ENCODE results near the gene EDA2R. TPM values are rescaled to one million over a fixed set of nuclear protein-coding genes. Genes with fewer than 3 reads are reported as not detected.

Gene EDA2R
- total and polyA plus RNA-seq, 2 donors (not counting 3 experiments of a cell fraction or from before 2014, with no cell fraction given) = 1.9 TPM

DNA sequence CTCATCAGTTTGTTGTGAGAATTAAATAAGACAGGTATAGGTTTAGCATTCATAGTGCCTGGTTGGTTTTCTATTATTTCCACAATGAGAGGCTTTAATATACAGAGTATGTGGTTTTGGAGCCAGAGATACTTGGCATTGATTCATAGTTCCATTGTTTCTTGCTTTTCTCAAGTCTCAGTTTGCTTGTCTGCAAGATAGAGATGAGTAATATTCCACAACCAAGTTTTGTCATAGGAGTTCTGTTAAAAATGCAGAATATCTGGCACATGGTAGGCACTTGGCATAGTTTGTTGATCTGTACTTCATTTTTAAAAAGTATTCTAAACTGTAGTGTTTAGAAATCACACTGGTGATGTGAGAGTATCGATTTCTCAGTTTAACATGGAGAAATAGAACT lies 37.5 kb upstream of the EDA2R start:
- Histone ChIP-seq H3K4me1 (ENCODE audit: control insufficient read depth, extremely low read depth, insufficient read depth, low read length) (no peaks in the 10 kb centered on the region), H3K36me3 (ENCODE audit: control insufficient read depth in 2 of 2, extremely low read depth in 1 of 2, insufficient read depth in 2 of 2, low read length in 2 of 2) (no peaks in the 10 kb centered on the region), H3K27me3 (ENCODE audit: control insufficient read depth in 2 of 2, insufficient read depth in 2 of 2, low read length in 2 of 2) (no peaks in the 10 kb centered on the region), H3K4me3 (replicated peaks in 1 of 3; ENCODE audit: insufficient read depth in 1 of 3, low read depth in 1 of 3, low read length in 3 of 3) (no peak overlapping the region), H3K27ac (ENCODE audit: insufficient read depth, low read depth, low read length) (peak overlapping the region; percentile 48), H3K9ac (replicated peaks; ENCODE audit: extremely low read depth, insufficient read depth, low read length) (no peak overlapping the region), H2AFZ (ENCODE audit: low read depth, low read length) (no peak overlapping the region), H4K20me1 (replicated peaks; ENCODE audit: control insufficient read depth, extremely low read depth, insufficient read depth, low read length) (no peaks in the 10 kb centered on the region), H3K9me3 (replicated peaks; ENCODE audit: control insufficient read depth, insufficient read depth, low read length) (no peaks in the 10 kb centered on the region), H3K9me1 (replicated peaks; ENCODE audit: control insufficient read depth, extremely low read depth, insufficient read depth, low read length) (no peaks in the 10 kb centered on the region), H3K79me2 (ENCODE audit: control insufficient read depth, insufficient read depth, low read length) (no peaks in the 10 kb centered on the region), H3K4me2 (ENCODE audit: insufficient read depth, low read length) (no peak overlapping the region)
- DNase-seq (ENCODE audit: low read depth, low spot score) (peak; percentile 2), FAIRE-seq (no peak)
- TF ChIP-seq POLR2A (IDR thresholded peaks at IDR 0.05; ENCODE audit: low read depth, low read length) (no peak), EZH2 (IDR thresholded peaks at IDR 0.05; ENCODE audit: borderline replicate concordance, low read depth, low read length, severe bottlenecking) (no peak), GATA2 (IDR thresholded peaks at IDR 0.05; ENCODE audit: insufficient read depth, insufficient read length, low read depth, low read length) (no peak), JUN (IDR thresholded peaks at IDR 0.05; ENCODE audit: borderline replicate concordance, insufficient read depth, insufficient read length, low read depth) (no peak), FOS (IDR thresholded peaks at IDR 0.05; ENCODE audit: borderline replicate concordance, insufficient read depth, low read length) (no peak)
- CTCF ChIA-PET = no interaction called here
- POLR2A ChIA-PET = no interaction called here
- intact Hi-C loops (cut with micrococcal nuclease) (no loop called here), dilution Hi-C loops (cut with MboI; ENCODE audit: extremely low pct_ligation_motif_present, low sequenced_read_pairs) (no loop called here)
- no TSS peak for BruUV-seq (replicated peaks)

DNA sequence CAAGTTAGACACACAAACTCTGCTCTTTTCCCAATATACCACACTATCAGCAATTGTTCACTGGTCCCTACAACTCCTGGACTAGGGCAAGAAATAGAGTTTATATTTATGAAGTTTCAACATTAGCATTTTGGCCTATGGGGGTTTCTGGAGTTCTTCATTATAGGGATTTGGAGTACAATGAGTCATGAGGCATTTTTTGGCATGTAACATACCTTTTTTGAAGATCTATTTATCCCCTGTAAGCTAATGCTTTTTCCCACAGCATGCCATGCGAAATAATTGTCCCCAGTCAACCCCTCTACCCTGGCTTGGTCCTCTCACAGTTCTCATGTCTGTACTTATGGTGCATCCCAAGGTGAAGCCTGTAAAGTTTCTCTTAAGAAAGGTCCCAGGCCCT lies 36.7 kb upstream of the EDA2R start:
- FAIRE-seq = no peak

More for the DNA sequence above, 36.7 kb upstream of the EDA2R start:
- ChIA-PET POLR2A (no interaction called here), CTCF (no interaction called here)
- Histone ChIP-seq H2AFZ (ENCODE audit: low read depth, low read length) (no peak overlapping the region), H3K9me3 (replicated peaks; ENCODE audit: control insufficient read depth, insufficient read depth, low read length) (no peaks in the 10 kb centered on the region), H3K9ac (replicated peaks; ENCODE audit: extremely low read depth, insufficient read depth, low read length) (no peak overlapping the region), H3K4me3 (replicated peaks in 1 of 3; ENCODE audit: insufficient read depth in 1 of 3, low read depth in 1 of 3, low read length in 3 of 3) (no peak overlapping the region), H3K36me3 (ENCODE audit: control insufficient read depth in 2 of 2, extremely low read depth in 1 of 2, insufficient read depth in 2 of 2, low read length in 2 of 2) (no peaks in the 10 kb centered on the region), H3K27me3 (ENCODE audit: control insufficient read depth in 2 of 2, insufficient read depth in 2 of 2, low read length in 2 of 2) (no peaks in the 10 kb centered on the region), H3K4me1 (ENCODE audit: control insufficient read depth, extremely low read depth, insufficient read depth, low read length) (no peaks in the 10 kb centered on the region), H3K27ac (ENCODE audit: insufficient read depth, low read depth, low read length) (no peak overlapping the region), H3K4me2 (ENCODE audit: insufficient read depth, low read length) (no peak overlapping the region), H4K20me1 (replicated peaks; ENCODE audit: control insufficient read depth, extremely low read depth, insufficient read depth, low read length) (no peaks in the 10 kb centered on the region), H3K9me1 (replicated peaks; ENCODE audit: control insufficient read depth, extremely low read depth, insufficient read depth, low read length) (no peaks in the 10 kb centered on the region), H3K79me2 (ENCODE audit: control insufficient read depth, insufficient read depth, low read length) (no peaks in the 10 kb centered on the region)
- TF ChIP-seq FOS (IDR thresholded peaks at IDR 0.05; ENCODE audit: borderline replicate concordance, insufficient read depth, low read length) = no peak
- no peak for TF ChIP-seq JUN (IDR thresholded peaks at IDR 0.05; ENCODE audit: borderline replicate concordance, insufficient read depth, insufficient read length, low read depth)
- no peak for TF ChIP-seq GATA2 (IDR thresholded peaks at IDR 0.05; ENCODE audit: insufficient read depth, insufficient read length, low read depth, low read length)
- intact Hi-C loops (cut with micrococcal nuclease) = no loop called here
- no peak for DNase-seq (ENCODE audit: low read depth, low spot score)
- dilution Hi-C loops (cut with MboI; ENCODE audit: extremely low pct_ligation_motif_present, low sequenced_read_pairs) = no loop called here
- BruUV-seq (replicated peaks) = no TSS peak

Measured in endothelial cell of umbilical vein (primary cell).